ENCODE measurements around the gene ALPP.
"Not testable (repeated sequence)": the region's sequence is repeated elsewhere in the genome, so short reads cannot be mapped to it uniquely, and the experiment has no call there.

Gene ALPP

GRCh38 chr2:232369126-232369951 is 9.2 kb upstream of the ALPP start:
- no peaks in the 10 kb centered on the region for H3K27me3 ChIP-seq (ENCODE audit: insufficient read depth, low read length, poor library complexity)
- ATAC-seq (ENCODE audit: insufficient read depth, low read depth) (no peak), DNase-seq (no peak)
- no peaks in the 10 kb centered on the region for H3K79me2 ChIP-seq (ENCODE audit: insufficient read depth, low read length)
- H3K4me1 ChIP-seq (ENCODE audit: insufficient read depth, low read length): peaks cover 2% of the 10 kb centered on the region
- H3K27ac ChIP-seq (ENCODE audit: low read length): no peak overlapping the region
- TF ChIP-seq EZH2 (IDR thresholded peaks at IDR 0.05; ENCODE audit: borderline replicate concordance, low read depth, low read length, severe bottlenecking): no peak
- no peaks in the 10 kb centered on the region for H4K20me1 ChIP-seq (ENCODE audit: insufficient read depth, low read length)
- H3K9me3 ChIP-seq (ENCODE audit: insufficient read depth, low read length, severe bottlenecking): no peaks in the 10 kb centered on the region
- no peak overlapping the region for H3K4me3 ChIP-seq (ENCODE audit: low read depth in 1 of 2, low read length in 2 of 2)
- H2AFZ ChIP-seq (ENCODE audit: low read depth, low read length): no peak overlapping the region
- H3K4me2 ChIP-seq (ENCODE audit: insufficient read depth, low read length): no peak overlapping the region
- no peaks in the 10 kb centered on the region for H3K36me3 ChIP-seq (ENCODE audit: insufficient read depth, low read length)
- H3K9ac ChIP-seq (ENCODE audit: low read depth, low read length): no peak overlapping the region

DNA sequence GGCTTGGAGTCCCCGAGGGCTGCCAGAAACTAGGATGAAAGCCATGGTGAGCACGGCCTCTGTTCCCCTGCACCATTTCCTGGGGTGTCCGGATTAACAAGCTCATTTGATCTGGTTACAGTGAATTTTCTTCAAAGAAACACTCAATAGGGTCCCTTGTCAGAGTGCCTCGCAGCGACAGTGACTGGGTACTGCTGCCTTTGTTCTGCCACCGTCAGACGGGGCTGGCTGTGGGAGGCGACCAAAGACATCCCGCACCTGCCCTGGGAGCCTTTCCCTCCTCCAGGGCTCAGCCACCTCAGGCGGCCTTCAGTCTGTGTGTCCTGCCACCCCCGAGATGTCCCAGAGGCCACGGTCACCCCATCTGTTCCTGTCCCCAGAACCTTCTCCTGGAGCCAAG is 8.5 kb upstream of the ALPP start:
- H3K4me3 ChIP-seq (ENCODE audit: low read depth in 1 of 2, low read length in 2 of 2); H2AFZ ChIP-seq (ENCODE audit: low read depth, low read length); H3K9ac ChIP-seq (ENCODE audit: low read depth, low read length); H3K36me3 ChIP-seq (ENCODE audit: insufficient read depth, low read length); H4K20me1 ChIP-seq (ENCODE audit: insufficient read depth, low read length); H3K27me3 ChIP-seq (ENCODE audit: insufficient read depth, low read length, poor library complexity); H3K79me2 ChIP-seq (ENCODE audit: insufficient read depth, low read length); DNase-seq; H3K27ac ChIP-seq (ENCODE audit: low read length); H3K9me3 ChIP-seq (ENCODE audit: insufficient read depth, low read length, severe bottlenecking); H3K4me2 ChIP-seq (ENCODE audit: insufficient read depth, low read length); H3K4me1 ChIP-seq (ENCODE audit: insufficient read depth, low read length): not testable (repeated sequence)
- peak; percentile 49; the same call in 2 of the 3 replicates for ATAC-seq (ENCODE audit: insufficient read depth, low read depth)

- Histone ChIP-seq H3K36me3 (ENCODE audit: insufficient read depth, low read length) (no peaks in the 10 kb centered on the region), H3K4me1 (ENCODE audit: insufficient read depth, low read length) (no peaks in the 10 kb centered on the region), H2AFZ (ENCODE audit: low read depth, low read length) (no peak overlapping the region), H3K9ac (ENCODE audit: low read depth, low read length) (no peak overlapping the region), H3K4me2 (ENCODE audit: insufficient read depth, low read length) (no peak overlapping the region), H4K20me1 (ENCODE audit: insufficient read depth, low read length) (no peaks in the 10 kb centered on the region), H3K9me3 (ENCODE audit: insufficient read depth, low read length, severe bottlenecking) (no peaks in the 10 kb centered on the region), H3K79me2 (ENCODE audit: insufficient read depth, low read length) (no peaks in the 10 kb centered on the region), H3K4me3 (ENCODE audit: low read depth in 1 of 2, low read length in 2 of 2) (no peak overlapping the region), H3K27ac (ENCODE audit: low read length) (no peak overlapping the region), H3K27me3 (ENCODE audit: insufficient read depth, low read length, poor library complexity) (no peaks in the 10 kb centered on the region)
- no peak for TF ChIP-seq EZH2 (IDR thresholded peaks at IDR 0.05; ENCODE audit: borderline replicate concordance, low read depth, low read length, severe bottlenecking)
- TF ChIP-seq, protein P1, sequence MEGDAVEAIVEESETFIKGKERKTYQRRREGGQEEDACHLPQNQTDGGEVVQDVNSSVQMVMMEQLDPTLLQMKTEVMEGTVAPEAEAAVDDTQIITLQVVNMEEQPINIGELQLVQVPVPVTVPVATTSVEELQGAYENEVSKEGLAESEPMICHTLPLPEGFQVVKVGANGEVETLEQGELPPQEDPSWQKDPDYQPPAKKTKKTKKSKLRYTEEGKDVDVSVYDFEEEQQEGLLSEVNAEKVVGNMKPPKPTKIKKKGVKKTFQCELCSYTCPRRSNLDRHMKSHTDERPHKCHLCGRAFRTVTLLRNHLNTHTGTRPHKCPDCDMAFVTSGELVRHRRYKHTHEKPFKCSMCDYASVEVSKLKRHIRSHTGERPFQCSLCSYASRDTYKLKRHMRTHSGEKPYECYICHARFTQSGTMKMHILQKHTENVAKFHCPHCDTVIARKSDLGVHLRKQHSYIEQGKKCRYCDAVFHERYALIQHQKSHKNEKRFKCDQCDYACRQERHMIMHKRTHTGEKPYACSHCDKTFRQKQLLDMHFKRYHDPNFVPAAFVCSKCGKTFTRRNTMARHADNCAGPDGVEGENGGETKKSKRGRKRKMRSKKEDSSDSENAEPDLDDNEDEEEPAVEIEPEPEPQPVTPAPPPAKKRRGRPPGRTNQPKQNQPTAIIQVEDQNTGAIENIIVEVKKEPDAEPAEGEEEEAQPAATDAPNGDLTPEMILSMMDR (IDR thresholded peaks at IDR 0.05; ENCODE audit: borderline replicate concordance, extremely low read depth, low read length, poor library complexity, severe bottlenecking): no peak
- DNase-seq (no peak), ATAC-seq (ENCODE audit: insufficient read depth, low read depth) (no peak)
These were observed 6.0 kb upstream of the ALPP start for GRCh38 chr2:232372231-232373208.

- Histone ChIP-seq H3K36me3 (ENCODE audit: insufficient read depth, low read length) (no peaks in the 10 kb centered on the region), H3K27ac (ENCODE audit: low read length) (no peak overlapping the region), H3K79me2 (ENCODE audit: insufficient read depth, low read length) (no peaks in the 10 kb centered on the region), H3K4me1 (ENCODE audit: insufficient read depth, low read length) (no peaks in the 10 kb centered on the region), H3K9me3 (ENCODE audit: insufficient read depth, low read length, severe bottlenecking) (no peaks in the 10 kb centered on the region), H3K9ac (ENCODE audit: low read depth, low read length) (no peak overlapping the region), H2AFZ (ENCODE audit: low read depth, low read length) (no peak overlapping the region), H3K4me3 (ENCODE audit: low read depth in 1 of 2, low read length in 2 of 2) (no peak overlapping the region), H4K20me1 (ENCODE audit: insufficient read depth, low read length) (no peaks in the 10 kb centered on the region), H3K27me3 (ENCODE audit: insufficient read depth, low read length, poor library complexity) (no peaks in the 10 kb centered on the region), H3K4me2 (ENCODE audit: insufficient read depth, low read length) (no peak overlapping the region)
- TF ChIP-seq EZH2 (IDR thresholded peaks at IDR 0.05; ENCODE audit: borderline replicate concordance, low read depth, low read length, severe bottlenecking): no peak
- TF ChIP-seq, protein P1 (IDR thresholded peaks at IDR 0.05; ENCODE audit: borderline replicate concordance, extremely low read depth, low read length, poor library complexity, severe bottlenecking): no peak
- DNase-seq (no peak), ATAC-seq (ENCODE audit: insufficient read depth, low read depth) (no peak)
These were observed 4.2 kb upstream of the ALPP start for GRCh38 chr2:232374356-232374755.
